Breast epithelium (tissue), 4 donors: ENCODE data around the gene CTSW. TPM values are rescaled to one million over a fixed set of nuclear protein-coding genes. Genes with fewer than 3 reads are reported as not detected.

Experiments
- DNase-seq, 2 donors: peaks; one replicate each; pipeline ENCODE4 v3.0.0-alpha.2; 2019; ENCODE audit warnings: low spot score in 2 of 2
- H3K27ac ChIP-seq, 2 donors: fragments of 200-600 bp; sonication (generic) in 1 of 2; one replicate each; pipeline ENCODE4 v1.5.1; 2016 to 2019; ENCODE audit warnings: mild to moderate bottlenecking in 1 of 2
- H3K27me3 ChIP-seq, 2 donors: fragments of 200-600 bp; sonication (generic) in 1 of 2; one replicate each; pipeline versions ENCODE4 v1.5.1 to v1.6.0; 2017 to 2019; ENCODE audit warnings: control low read depth in 1 of 2, mild to moderate bottlenecking in 1 of 2
- H3K36me3 ChIP-seq: fragments of 200-600 bp; one replicate; pipeline ENCODE4 v1.5.1; 2019
- H3K4me1 ChIP-seq, 2 donors: fragments of 200-600 bp; sonication (generic); one replicate each; pipeline ENCODE4 v1.5.1; 2016 to 2019; ENCODE audit warnings: control low read depth in 1 of 2
- H3K4me3 ChIP-seq, 3 donors: fragments of 200-600 bp; sonication (generic); 1 replicate in 2 of 3; 2 replicates in 1 of 3; pipeline ENCODE4 v1.5.1; 2016 to 2019; ENCODE audit warnings: mild to moderate bottlenecking in 3 of 3, moderate library complexity in 2 of 3
- H3K9me3 ChIP-seq, 2 donors: fragments of 200-600 bp; sonication (generic) in 1 of 2; one replicate each; pipeline ENCODE4 v1.5.1; 2016 to 2019; ENCODE audit warnings: control low read depth in 1 of 2
- CTCF ChIP-seq, 3 donors: fragments of 450-650 bp; IDR thresholded peaks; one replicate each; pipeline ENCODE4 v1.5.1; 2016 to 2017; ENCODE audit warnings: antibody characterized with exemption in 3 of 3, mild to moderate bottlenecking in 3 of 3, moderate library complexity in 3 of 3
- POLR2A ChIP-seq: fragments of 450-650 bp; IDR thresholded peaks from one replicate; pipeline ENCODE4 v1.6.1; 2016; ENCODE audit warnings: antibody characterized with exemption, mild to moderate bottlenecking, moderate library complexity
- POLR2AphosphoS5 ChIP-seq, 3 donors: sonication (generic); formaldehyde crosslinking; IDR thresholded peaks; one replicate each; pipeline ENCODE4 v1.6.1; 2017; ENCODE audit warnings: antibody characterized with exemption in 3 of 3
- intact Hi-C: fragments of 100-400 bp; cut with DNase I; formaldehyde crosslinking; loops from one replicate; pipeline ENCODE4 v1.15.1; 2023; ENCODE audit warnings: low total_unique reads
- total RNA-seq, 3 donors: library from RNA; depleted of rRNA; stranded (reverse); fragments of >200 nt; gene quantifications; one replicate each; pipeline ENCODE4 v1.1.0, GENCODE V29; 2016

The CTSW gene
- total RNA-seq, 3 donors from 2014 or later = 1.6 to 4.0 (median 1.9) TPM

- Histone ChIP-seq H3K36me3 (peaks cover 5% of the 10 kb centered on the region), H3K4me1 (peaks cover 4 to 7% of the 10 kb centered on the region in 2 donors), H3K27ac (peak overlapping the region; percentile 97 to 99), H3K4me3 (peak overlapping the region; percentile 85 to 100 (median 99)), H3K27me3 (no peaks in the 10 kb centered on the region), H3K9me3 (no peaks in the 10 kb centered on the region)
- intact Hi-C loops = no loop called here
- DNase-seq = no peak
- TF ChIP-seq CTCF (IDR thresholded peaks at IDR 0.05) = no peak
- no peak for TF ChIP-seq POLR2A
- no peak for TF ChIP-seq POLR2AphosphoS5 (IDR thresholded peaks at IDR 0.05)
Observed at GRCh38 chr11:65861533-65862183, 18.0 kb upstream of the CTSW start.

GRCh38 chr11:65862191-65862735 lies 17.4 kb upstream of the CTSW start:
- Histone ChIP-seq H3K27ac (peak overlapping the region; percentile 97 to 99), H3K9me3 (no peaks in the 10 kb centered on the region), H3K27me3 (no peaks in the 10 kb centered on the region), H3K36me3 (peaks cover 5% of the 10 kb centered on the region), H3K4me1 (peaks cover 4 to 7% of the 10 kb centered on the region in 2 donors), H3K4me3 (peak overlapping the region in 1 of 3 donors; percentile 100)
- TF ChIP-seq CTCF (IDR thresholded peaks at IDR 0.05) (no peak), POLR2AphosphoS5 (IDR thresholded peaks at IDR 0.05) (no peak), POLR2A (no peak)
- no peak for DNase-seq
- intact Hi-C loops = no loop called here

GRCh38 chr11:65862941-65863888 lies 16.4 kb upstream of the CTSW start:
- peaks cover 4 to 7% of the 10 kb centered on the region in 2 donors for H3K4me1 ChIP-seq
- DNase-seq = no peak
- peak overlapping the region in 1 of 2 donors; percentile 50 for H3K27ac ChIP-seq
- intact Hi-C loops = no loop called here
- H3K4me3 ChIP-seq = no peak overlapping the region
- H3K36me3 ChIP-seq = peaks cover 5% of the 10 kb centered on the region
- H3K9me3 ChIP-seq = no peaks in the 10 kb centered on the region
- H3K27me3 ChIP-seq = no peaks in the 10 kb centered on the region
- no peak for TF ChIP-seq POLR2AphosphoS5 (IDR thresholded peaks at IDR 0.05)
- no peak for TF ChIP-seq POLR2A
- no peak for TF ChIP-seq CTCF (IDR thresholded peaks at IDR 0.05)

- Histone ChIP-seq H3K27me3 (no peaks in the 10 kb centered on the region), H3K27ac (no peak overlapping the region), H3K9me3 (no peaks in the 10 kb centered on the region), H3K4me1 (peaks cover 4 to 7% of the 10 kb centered on the region in 2 donors), H3K4me3 (no peak overlapping the region), H3K36me3 (peaks cover 5% of the 10 kb centered on the region)
- TF ChIP-seq POLR2AphosphoS5 (IDR thresholded peaks at IDR 0.05) = no peak
- TF ChIP-seq CTCF (IDR thresholded peaks at IDR 0.05) = no peak
- TF ChIP-seq POLR2A = no peak
- DNase-seq = no peak
- intact Hi-C loops = no loop called here
Observed at GRCh38 chr11:65863889-65864705, 15.5 kb upstream of the CTSW start.
